Osteoblast (primary cell): Measurements from ENCODE around the gene SLC38A1. TPM values are rescaled to one million over a fixed set of nuclear protein-coding genes. Genes with fewer than 3 reads are reported as not detected.

Source experiments
- DNase-seq: peaks from one replicate; pipeline ENCODE4 v3.0.0; 2011; ENCODE audit warnings: low spot score, mixed read lengths; ENCODE audit not compliant: insufficient read length; ENCODE audit errors: missing footprints
- H2AFZ ChIP-seq: 2 replicates; pipeline ENCODE4 v1.6.0; 2011; ENCODE audit warnings: mild to moderate bottlenecking, low read length
- H3K27ac ChIP-seq: 2 replicates; pipeline ENCODE4 v1.5.1; 2011; ENCODE audit warnings: mild to moderate bottlenecking, low read depth, low read length, moderate library complexity
- H3K27me3 ChIP-seq: 2 replicates; pipeline ENCODE4 v1.6.0; 2012; ENCODE audit warnings: mild to moderate bottlenecking, control low read depth, inconsistent platforms, low read length, moderate library complexity; ENCODE audit not compliant: insufficient read depth
- H3K36me3 ChIP-seq: 2 replicates; pipeline ENCODE4 v1.5.1; 2011; ENCODE audit warnings: mild to moderate bottlenecking, low read length, control low read depth, moderate library complexity; ENCODE audit not compliant: insufficient read depth
- H3K4me1 ChIP-seq: 2 replicates; pipeline ENCODE4 v1.5.1; 2011; ENCODE audit warnings: mild to moderate bottlenecking, low read length, control low read depth, moderate library complexity; ENCODE audit not compliant: insufficient read depth
- H3K4me2 ChIP-seq: 2 replicates; pipeline ENCODE4 v1.6.0; 2011; ENCODE audit warnings: mild to moderate bottlenecking, low read length; ENCODE audit not compliant: insufficient read depth
- H3K4me3 ChIP-seq: fragments of 200-600 bp; sonication (generic); 3 replicates; pipeline ENCODE4 v1.5.1; 2012; ENCODE audit warnings: mild to moderate bottlenecking, low read length, inconsistent platforms; ENCODE audit not compliant: insufficient read depth
- H3K79me2 ChIP-seq: 2 replicates; pipeline ENCODE4 v1.6.0; 2012; ENCODE audit warnings: mild to moderate bottlenecking, low read length, control low read depth, inconsistent platforms; ENCODE audit not compliant: insufficient read depth
- H3K9me3 ChIP-seq: 2 replicates; pipeline ENCODE4 v1.5.1; 2011; ENCODE audit warnings: low read depth, low read length, control low read depth
- H4K20me1 ChIP-seq: 2 replicates; pipeline ENCODE4 v1.6.0; 2012; ENCODE audit warnings: mild to moderate bottlenecking, low read length, control low read depth; ENCODE audit not compliant: insufficient read depth
- CTCF ChIP-seq: IDR thresholded peaks from 2 replicates; pipeline ENCODE4 v1.5.1; 2011; ENCODE audit warnings: mild to moderate bottlenecking, low read depth, low read length, moderate library complexity; ENCODE audit errors: extremely low read depth
- total RNA-seq: library from RNA; depleted of rRNA; stranded (reverse); fragments of >200 nt; gene quantifications from 2 replicates; pipeline ENCODE4 v1.2.3, GENCODE V29; 2012

Gene SLC38A1
- total RNA-seq: 19.2 and 29.7 TPM in 2 replicates

- H3K4me3 ChIP-seq: peak within 1 kb of the TSS; percentile 76
- no peak for TF ChIP-seq CTCF
- H2AFZ ChIP-seq: peak within 1 kb of the TSS; percentile 91
- no peak within 1 kb of the TSS for H3K27ac ChIP-seq
- DNase-seq: peak; percentile 92
- peaks cover 19% of the 10 kb centered on the region for H3K4me1 ChIP-seq
- H3K27me3 ChIP-seq: peaks cover 49% of the 10 kb centered on the region
- H3K79me2 ChIP-seq: peaks cover 27% of the 10 kb centered on the region
- peaks cover 3% of the 10 kb centered on the region for H4K20me1 ChIP-seq
- no peaks in the 10 kb centered on the region for H3K36me3 ChIP-seq
- H3K9me3 ChIP-seq: no peaks in the 10 kb centered on the region
- peak within 1 kb of the TSS; percentile 92 for H3K4me2 ChIP-seq
Observed at GRCh38 chr12:46268583-46269428, at the start of gene SLC38A1. TSS of gene SLC38A1 (minus strand) at chr12:46269043. CDS start at chr12:46239800, 29,243 bp downstream.

GRCh38 chr12:46318037-46318436 lies 49.2 kb upstream of the SLC38A1 start:
- no peak overlapping the region for H3K4me2 ChIP-seq
- peaks cover 2% of the 10 kb centered on the region for H3K9me3 ChIP-seq
- no peak overlapping the region for H3K27ac ChIP-seq
- no peaks in the 10 kb centered on the region for H3K79me2 ChIP-seq
- H3K36me3 ChIP-seq: no peaks in the 10 kb centered on the region
- H3K4me1 ChIP-seq: no peaks in the 10 kb centered on the region
- no peak for DNase-seq
- TF ChIP-seq CTCF: no peak
- no peak overlapping the region for H3K4me3 ChIP-seq
- H2AFZ ChIP-seq: no peak overlapping the region
- H4K20me1 ChIP-seq: no peaks in the 10 kb centered on the region
- peaks cover 3% of the 10 kb centered on the region for H3K27me3 ChIP-seq

GRCh38 chr12:46304070-46304469 lies 35.2 kb upstream of the SLC38A1 start:
- no peaks in the 10 kb centered on the region for H3K27me3 ChIP-seq
- H3K4me3 ChIP-seq: no peak overlapping the region
- H3K9me3 ChIP-seq: no peaks in the 10 kb centered on the region
- TF ChIP-seq CTCF: no peak
- H4K20me1 ChIP-seq: no peaks in the 10 kb centered on the region
- H3K79me2 ChIP-seq: no peaks in the 10 kb centered on the region
- no peak overlapping the region for H3K4me2 ChIP-seq
- H3K4me1 ChIP-seq: no peaks in the 10 kb centered on the region
- peak overlapping the region; percentile 35 for H2AFZ ChIP-seq
- H3K27ac ChIP-seq: no peak overlapping the region
- no peak for DNase-seq
- no peaks in the 10 kb centered on the region for H3K36me3 ChIP-seq

GRCh38 chr12:46303039-46303666 lies 34.3 kb upstream of the SLC38A1 start:
- Histone ChIP-seq H3K36me3 (no peaks in the 10 kb centered on the region), H2AFZ (no peak overlapping the region), H3K4me3 (no peak overlapping the region), H3K27me3 (peaks cover 5% of the 10 kb centered on the region), H3K9me3 (no peaks in the 10 kb centered on the region), H3K4me2 (no peak overlapping the region), H3K27ac (no peak overlapping the region), H3K4me1 (no peaks in the 10 kb centered on the region), H3K79me2 (no peaks in the 10 kb centered on the region), H4K20me1 (no peaks in the 10 kb centered on the region)
- peak; percentile 36 for DNase-seq
- peak; percentile 59 for TF ChIP-seq CTCF
